Hypothalamus (tissue), 51 donors: ENCODE data around the gene ZNF317.

Experiments used
- DNase-seq, 51 donors: peaks; one replicate each; lab custom pipeline; 2025; lab: John Stamatoyannopoulos, UW

Gene ZNF317

GRCh38 chr19:9140159-9140874 lies at the start of gene ZNF317:
Gene ZNF317 (plus strand): TSS chr19:9140397. CDS start chr19:9156017, 15,620 bp downstream.
- DNase-seq, result peak; percentile 19 to 94 (median 79)

- no peak for DNase-seq
These were observed 32.8 kb upstream of the ZNF317 start, which contains the start of gene OR7G2 for GRCh38 chr19:9107375-9107774. Gene OR7G2 (minus strand): TSS chr19:9107475. CDS start chr19:9103243, 4,232 bp downstream.

GRCh38 chr19:9109959-9110358 lies 30.2 kb upstream of the ZNF317 start:
- no peak for DNase-seq

GRCh38 chr19:9115307-9115813 lies 24.8 kb upstream of the ZNF317 start, which contains the start of gene OR7G1:
Gene OR7G1 (minus strand): TSS chr19:9115763. CDS start chr19:9115763, 0 bp downstream.
- DNase-seq, result no peak

GRCh38 chr19:9116547-9116946 lies 23.6 kb upstream of the ZNF317 start:
- DNase-seq, result no peak

- DNase-seq, result no peak
These were observed 13.2 kb upstream of the ZNF317 start, which contains the start of gene OR7G3 for GRCh38 chr19:9126900-9127405. Gene OR7G3 (minus strand): TSS chr19:9126950. CDS start chr19:9126950, 0 bp downstream.

- no peak for DNase-seq
These were observed 12.0 kb upstream of the ZNF317 start for GRCh38 chr19:9128171-9128570.

- no peak for DNase-seq
These were observed 9.2 kb upstream of the ZNF317 start for GRCh38 chr19:9130965-9131364.

- DNase-seq, result no peak
These were observed 7.8 kb upstream of the ZNF317 start for GRCh38 chr19:9132422-9132821.

- DNase-seq, result peak in 1 of 51 donors; percentile 3
These were observed 513 bp upstream of the ZNF317 start for GRCh38 chr19:9139609-9140158.

GRCh38 chr19:9144920-9145319 lies 4.7 kb downstream of the ZNF317 start:
- no peak for DNase-seq

- no peak for DNase-seq
These were observed 6.7 kb downstream of the ZNF317 start for GRCh38 chr19:9146882-9147281.

GRCh38 chr19:9148697-9149096 lies 8.5 kb downstream of the ZNF317 start:
- DNase-seq, result no peak

- DNase-seq, result no peak
These were observed 9.8 kb downstream of the ZNF317 start for GRCh38 chr19:9149997-9150396.

GRCh38 chr19:9150650-9151049 lies 10.5 kb downstream of the ZNF317 start:
- no peak for DNase-seq

- no peak for DNase-seq
These were observed 11.2 kb downstream of the ZNF317 start for GRCh38 chr19:9151367-9151766.

GRCh38 chr19:9155591-9155990 lies 15.4 kb downstream of the ZNF317 start:
- DNase-seq, result no peak

- DNase-seq, result no peak
These were observed 16.1 kb downstream of the ZNF317 start for GRCh38 chr19:9156304-9156703.

GRCh38 chr19:9159891-9160290 lies 19.7 kb downstream of the ZNF317 start:
- no peak for DNase-seq

- DNase-seq, result no peak
These were observed 21.2 kb downstream of the ZNF317 start for GRCh38 chr19:9161427-9161826.

GRCh38 chr19:9165261-9165660 lies 25.1 kb downstream of the ZNF317 start:
- DNase-seq, result no peak

- DNase-seq, result no peak
These were observed 26.6 kb downstream of the ZNF317 start for GRCh38 chr19:9166846-9167245.
